Testis (tissue), 3 donors: ENCODE measurements around the gene FOXE1. TPM values are rescaled to one million over a fixed set of nuclear protein-coding genes. Genes with fewer than 3 reads are reported as not detected.

Source experiments
- DNase-seq: peaks from one replicate; pipeline ENCODE4 v3.0.0-alpha.2; 2019
- H3K27ac ChIP-seq, 2 donors: fragments of 200-600 bp; sonication (generic); one replicate each; pipeline ENCODE4 v1.5.1; 2019
- H3K27me3 ChIP-seq: fragments of 200-600 bp; sonication (generic); one replicate; pipeline ENCODE4 v1.5.1; 2019
- H3K36me3 ChIP-seq: fragments of 200-600 bp; sonication (generic); one replicate; pipeline ENCODE4 v1.5.1; 2017; ENCODE audit warnings: low read depth; ENCODE audit errors: missing control alignments
- H3K4me1 ChIP-seq: fragments of 200-600 bp; sonication (generic); one replicate; pipeline ENCODE4 v1.5.1; 2019
- H3K4me3 ChIP-seq, 2 donors: fragments of 200-600 bp; sonication (generic); one replicate each; pipeline ENCODE4 v1.5.1; 2017 to 2019
- H3K9me3 ChIP-seq: fragments of 200-600 bp; sonication (generic); one replicate; pipeline ENCODE4 v1.5.1; 2017
- CTCF ChIP-seq, 3 experiments: fragments of 450-650 bp in 2 of 3; fragments of 200-600 bp in 1 of 3; sonication (generic) in 1 of 3; IDR thresholded peaks; one replicate each; pipeline ENCODE4 v1.5.1; 2016 to 2019; ENCODE audit warnings: antibody characterized with exemption in 3 of 3, mild to moderate bottlenecking in 2 of 3, moderate library complexity in 1 of 3
- POLR2A ChIP-seq: fragments of 450-650 bp; IDR thresholded peaks from one replicate; pipeline ENCODE4 v1.6.1; 2017; ENCODE audit warnings: antibody characterized with exemption, mild to moderate bottlenecking, moderate library complexity
- WGBS, 2 donors: methylation state at CpG; one replicate each; pipeline ENCODE4 v1.1.5; 2018; 5-methylcytosine and 5-hydroxymethylcytosine counted together
- intact Hi-C: fragments of 100-400 bp; cut with DNase I; formaldehyde crosslinking; loops from one replicate; pipeline ENCODE4 v1.15.1; 2023; ENCODE audit warnings: low total_unique reads
- polyA plus RNA-seq: library from polyadenylated mRNA; stranded (reverse); fragments of 350-450 nt; fragmentation: Illumina TruSeq; extraction: RNeasy Lipid Tissue Mini Kit (QIAGEN cat#74804); gene quantifications from one replicate; pipeline ENCODE4 v1.2.3, GENCODE V29; 2014; ENCODE audit warnings: low read depth, low replicate concordance; ENCODE audit not compliant: insufficient read depth
- total RNA-seq, 2 donors: library from RNA; depleted of rRNA; stranded (reverse); fragments of >200 nt; gene quantifications; one replicate each; pipeline ENCODE4 v1.2.3, GENCODE V29; 2016

The FOXE1 gene
- total and polyA plus RNA-seq, 3 donors from 2014 or later: 0.62 to 1.9 (median 1.1) TPM

GRCh38 chr9:97866300-97866699 is 13.3 kb downstream of the FOXE1 start:
- TF ChIP-seq POLR2A (no peak), CTCF (IDR thresholded peaks at IDR 0.05) (no peak)
- Histone ChIP-seq H3K4me3 (no peak overlapping the region), H3K36me3 (no peaks in the 10 kb centered on the region), H3K27me3 (no peaks in the 10 kb centered on the region), H3K4me1 (no peaks in the 10 kb centered on the region), H3K27ac (no peak overlapping the region), H3K9me3 (no peaks in the 10 kb centered on the region)
- WGBS, 2 donors: 96 to 97% methylated on average over 1 of the region's 1 CpG
- no peak for DNase-seq
- intact Hi-C loops: no loop called here

GRCh38 chr9:97866848-97867247 is 13.8 kb downstream of the FOXE1 start:
- H3K4me3 ChIP-seq: no peak overlapping the region
- no peak overlapping the region for H3K27ac ChIP-seq
- DNase-seq: no peak
- TF ChIP-seq CTCF (IDR thresholded peaks at IDR 0.05) (no peak), POLR2A (no peak)
- H3K9me3 ChIP-seq: no peaks in the 10 kb centered on the region
- intact Hi-C loops: no loop called here
- no peaks in the 10 kb centered on the region for H3K36me3 ChIP-seq
- no peaks in the 10 kb centered on the region for H3K27me3 ChIP-seq
- H3K4me1 ChIP-seq: no peaks in the 10 kb centered on the region

GRCh38 chr9:97868859-97869258 is 15.8 kb downstream of the FOXE1 start:
- WGBS, 2 donors: 72 to 81% methylated on average over 3 of the region's 3 CpGs
- TF ChIP-seq POLR2A (no peak), CTCF (IDR thresholded peaks at IDR 0.05) (no peak)
- no peaks in the 10 kb centered on the region for H3K4me1 ChIP-seq
- no peak for DNase-seq
- no peaks in the 10 kb centered on the region for H3K27me3 ChIP-seq
- H3K9me3 ChIP-seq: no peaks in the 10 kb centered on the region
- intact Hi-C loops: no loop called here
- H3K4me3 ChIP-seq: no peak overlapping the region
- no peaks in the 10 kb centered on the region for H3K36me3 ChIP-seq
- no peak overlapping the region for H3K27ac ChIP-seq

GRCh38 chr9:97873425-97873824 is 20.4 kb downstream of the FOXE1 start:
- WGBS, 2 donors: 78 to 81% methylated on average over 3 of the region's 3 CpGs
- Histone ChIP-seq H3K27ac (no peak overlapping the region), H3K4me1 (no peaks in the 10 kb centered on the region), H3K36me3 (no peaks in the 10 kb centered on the region), H3K27me3 (no peaks in the 10 kb centered on the region), H3K9me3 (no peaks in the 10 kb centered on the region), H3K4me3 (no peak overlapping the region)
- intact Hi-C loops: no loop called here
- TF ChIP-seq POLR2A (no peak), CTCF (IDR thresholded peaks at IDR 0.05) (no peak)
- DNase-seq: no peak

- Histone ChIP-seq H3K27me3 (no peaks in the 10 kb centered on the region), H3K4me1 (no peaks in the 10 kb centered on the region), H3K36me3 (no peaks in the 10 kb centered on the region), H3K27ac (no peak overlapping the region), H3K9me3 (no peaks in the 10 kb centered on the region), H3K4me3 (no peak overlapping the region)
- intact Hi-C loops: no loop called here
- no peak for TF ChIP-seq POLR2A
- no peak for TF ChIP-seq CTCF (IDR thresholded peaks at IDR 0.05)
- WGBS, 2 donors: 82 to 95% methylated on average over 6 of the region's 6 CpGs
- DNase-seq: no peak
Observed at GRCh38 chr9:97873882-97874281, 20.9 kb downstream of the FOXE1 start.
